AG04450 (cell line): ENCODE results near the gene TRMO. TPM values are rescaled to one million over a fixed set of nuclear protein-coding genes. Genes with fewer than 3 reads are reported as not detected.

ENCODE experiments used
- CTCF ChIA-PET: fragments of 300-600, 350-600 bp; formaldehyde crosslinking; extraction: SDS; loops from one replicate; lab custom pipeline; 2022; ENCODE audit warnings: antibody characterized with exemption, inconsistent platforms; lab: Charles Lee
- POLR2A ChIA-PET: fragments of 350-600 bp; formaldehyde crosslinking; extraction: SDS; loops from one replicate; lab custom pipeline; 2021; ENCODE audit warnings: antibody characterized with exemption, inconsistent platforms; lab: Yijun Ruan, JAX
- DNase-seq: peaks from one replicate; pipeline ENCODE4 v3.0.0-alpha.2; 2011; ENCODE audit warnings: low read depth, low spot score
- H3K27ac ChIP-seq: one replicate; pipeline ENCODE4 v1.5.1; 2012; ENCODE audit warnings: low read depth, low read length, control low read depth
- H3K27me3 ChIP-seq: one replicate; pipeline ENCODE4 v1.6.0; 2012; ENCODE audit warnings: low read length; ENCODE audit not compliant: control insufficient read depth, insufficient read depth
- H3K4me3 ChIP-seq: 2 replicates; pipeline ENCODE4 v1.5.1; 2011; ENCODE audit warnings: mild to moderate bottlenecking, low read depth, low read length, control low read depth
- H3K9me3 ChIP-seq: 2 replicates; pipeline ENCODE4 v1.5.1; 2012; ENCODE audit warnings: low read length; ENCODE audit not compliant: control insufficient read depth, insufficient read depth
- CTCF ChIP-seq: IDR thresholded peaks from 2 replicates; pipeline ENCODE4 v1.5.1; 2011; ENCODE audit warnings: low read depth, low read length, control low read depth, inconsistent platforms
- polyA plus RNA-seq: library from polyadenylated mRNA; depleted of rRNA; stranded (reverse); fragments of >200 nt; gene quantifications from 2 replicates; pipeline ENCODE4 v1.2.3, GENCODE V29; 2011

TRMO gene
- polyA plus RNA-seq, 1 experiment = 12.6 TPM

GRCh38 chr9:97873882-97874281 is 48.4 kb downstream of the TRMO start:
- no peak for DNase-seq
- Histone ChIP-seq H3K27me3 (peaks cover 8% of the 10 kb centered on the region), H3K4me3 (no peak overlapping the region), H3K27ac (no peak overlapping the region), H3K9me3 (no peaks in the 10 kb centered on the region)
- POLR2A ChIA-PET = no interaction called here
- no peak for TF ChIP-seq CTCF
- CTCF ChIA-PET = interaction anchor here (0.8 kb wide), 1 partner anchor 16 kb away, joined by 3 read pairs; no protein-coding TSS in a partner anchor

GRCh38 chr9:97873425-97873824 is 48.9 kb downstream of the TRMO start:
- ChIA-PET POLR2A (no interaction called here), CTCF (no interaction called here)
- DNase-seq = no peak
- H3K4me3 ChIP-seq = no peak overlapping the region
- H3K9me3 ChIP-seq = no peaks in the 10 kb centered on the region
- TF ChIP-seq CTCF = no peak
- no peak overlapping the region for H3K27ac ChIP-seq
- peaks cover 8% of the 10 kb centered on the region for H3K27me3 ChIP-seq

- CTCF ChIA-PET = interaction anchor here (0.6 to 0.7 kb wide), 2 partner anchors 32 to 1637 kb away, joined by 3 to 4 read pairs; no protein-coding TSS in a partner anchor
- Histone ChIP-seq H3K4me3 (no peak overlapping the region), H3K9me3 (no peaks in the 10 kb centered on the region), H3K27me3 (peaks cover 12% of the 10 kb centered on the region), H3K27ac (no peak overlapping the region)
- DNase-seq = no peak
- POLR2A ChIA-PET = no interaction called here
- no peak for TF ChIP-seq CTCF
These were observed 53.4 kb downstream of the TRMO start for GRCh38 chr9:97868859-97869258.

GRCh38 chr9:97866848-97867247 is 55.5 kb downstream of the TRMO start:
- Histone ChIP-seq H3K9me3 (no peaks in the 10 kb centered on the region), H3K4me3 (no peak overlapping the region), H3K27ac (no peak overlapping the region), H3K27me3 (peaks cover 28% of the 10 kb centered on the region)
- TF ChIP-seq CTCF = no peak
- ChIA-PET CTCF (no interaction called here), POLR2A (no interaction called here)
- no peak for DNase-seq

- Histone ChIP-seq H3K27me3 (peaks cover 28% of the 10 kb centered on the region), H3K9me3 (no peaks in the 10 kb centered on the region), H3K27ac (no peak overlapping the region), H3K4me3 (no peak overlapping the region)
- ChIA-PET CTCF (interaction anchor here (1.2 kb wide), 1 partner anchor 35 kb away, joined by 9 read pairs; no protein-coding TSS in a partner anchor), POLR2A (no interaction called here)
- no peak for DNase-seq
- TF ChIP-seq CTCF = no peak
These were observed 56.0 kb downstream of the TRMO start for GRCh38 chr9:97866300-97866699.
